ENCODE results near the gene NLRC5.

Gene NLRC5

GRCh38 chr16:57133031-57133430, 143.7 kb downstream of the NLRC5 start:
- no peak for DNase-seq

Data from NCI-H187 (cell line).